Mammary epithelial cell (primary cell): Measurements from ENCODE around the gene SYTL3.

ENCODE experiments used
- EZH2 ChIP-seq: IDR thresholded peaks from 2 replicates; pipeline ENCODE4 v1.6.1; 2012; ENCODE audit warnings: low read length, inconsistent platforms, borderline replicate concordance
- TF ChIP-seq, protein P1 (sequence below), 2 donors: IDR thresholded peaks in 1 of 2; conservative IDR thresholded peaks in 1 of 2; 2 replicates each; pipeline ENCODE4 v1.5.1; 2011 to 2012; ENCODE audit warnings: inconsistent platforms in 2 of 2, low read length in 2 of 2, mild to moderate bottlenecking in 2 of 2, control low read depth in 1 of 2, low read depth in 1 of 2; ENCODE audit not compliant: insufficient read depth in 1 of 2; ENCODE audit errors: extremely low read depth in 1 of 2

DNA sequence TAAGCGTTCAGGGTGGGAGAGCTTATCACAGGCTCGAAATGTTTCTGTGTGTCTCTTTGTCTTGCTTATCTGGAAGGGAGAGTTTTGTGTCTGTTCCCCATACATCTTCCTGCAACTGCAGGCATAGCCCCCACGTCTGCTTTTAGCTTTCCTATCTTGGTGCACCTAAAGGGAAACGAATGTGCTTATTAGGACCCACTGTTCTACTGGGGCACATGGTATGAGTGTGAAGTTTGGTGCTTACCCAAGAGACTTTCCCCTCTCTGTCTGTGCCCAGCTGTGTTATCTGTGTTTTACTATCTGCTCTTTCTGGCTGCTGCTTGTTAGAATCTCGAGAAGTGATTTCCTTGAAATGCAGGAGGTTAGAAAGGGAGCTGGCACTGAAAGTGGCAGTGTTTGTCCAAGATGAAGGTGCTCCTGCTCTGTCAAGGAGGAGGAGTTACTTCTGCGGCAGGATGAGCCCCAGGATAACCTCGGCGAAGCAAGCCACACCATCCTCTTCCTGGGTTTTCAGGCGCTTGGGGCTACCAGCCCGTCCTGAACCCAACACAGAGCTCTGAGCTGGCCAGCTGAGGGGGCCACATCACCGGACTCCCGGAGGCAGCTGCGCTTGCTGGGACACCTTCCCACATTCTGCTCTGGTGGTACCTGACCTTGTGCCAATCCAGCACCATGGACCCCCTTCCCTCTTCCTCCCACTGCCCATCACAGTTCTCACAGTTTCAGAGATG lies 28.7 kb upstream of the SYTL3 start:
- TF ChIP-seq, protein P1, sequence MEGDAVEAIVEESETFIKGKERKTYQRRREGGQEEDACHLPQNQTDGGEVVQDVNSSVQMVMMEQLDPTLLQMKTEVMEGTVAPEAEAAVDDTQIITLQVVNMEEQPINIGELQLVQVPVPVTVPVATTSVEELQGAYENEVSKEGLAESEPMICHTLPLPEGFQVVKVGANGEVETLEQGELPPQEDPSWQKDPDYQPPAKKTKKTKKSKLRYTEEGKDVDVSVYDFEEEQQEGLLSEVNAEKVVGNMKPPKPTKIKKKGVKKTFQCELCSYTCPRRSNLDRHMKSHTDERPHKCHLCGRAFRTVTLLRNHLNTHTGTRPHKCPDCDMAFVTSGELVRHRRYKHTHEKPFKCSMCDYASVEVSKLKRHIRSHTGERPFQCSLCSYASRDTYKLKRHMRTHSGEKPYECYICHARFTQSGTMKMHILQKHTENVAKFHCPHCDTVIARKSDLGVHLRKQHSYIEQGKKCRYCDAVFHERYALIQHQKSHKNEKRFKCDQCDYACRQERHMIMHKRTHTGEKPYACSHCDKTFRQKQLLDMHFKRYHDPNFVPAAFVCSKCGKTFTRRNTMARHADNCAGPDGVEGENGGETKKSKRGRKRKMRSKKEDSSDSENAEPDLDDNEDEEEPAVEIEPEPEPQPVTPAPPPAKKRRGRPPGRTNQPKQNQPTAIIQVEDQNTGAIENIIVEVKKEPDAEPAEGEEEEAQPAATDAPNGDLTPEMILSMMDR (conservative IDR thresholded peaks at IDR 0.05 in 1 of 2, IDR thresholded peaks at IDR 0.05 in 1 of 2; ENCODE audit: extremely low read depth in 1 of 2, insufficient read depth in 1 of 2, low read depth in 1 of 2, low read length in 2 of 2): no peak
- TF ChIP-seq EZH2: no peak
